ENCODE results near the gene SOX18.

- TF ChIP-seq POLR2AphosphoS5 (IDR thresholded peaks at IDR 0.05; ENCODE audit: low read depth, low read length) (no peak), POLR2A (IDR thresholded peaks at IDR 0.05; ENCODE audit: low read depth, low read length) (no peak), SPI1 (IDR thresholded peaks at IDR 0.05; ENCODE audit: low read depth, low read length) (no peak), TAF1 (IDR thresholded peaks at IDR 0.05; ENCODE audit: low read depth, low read length) (no peak)
Observed at GRCh38 chr20:64005394-64005793, 44.0 kb downstream of the SOX18 start.
